Astrocyte of the spinal cord (primary cell): ENCODE results near the gene CUBN.

Experiments used
- DNase-seq: peaks from one replicate; pipeline ENCODE4 v3.0.0; 2011; ENCODE audit warnings: low read depth, low spot score
- H3K4me3 ChIP-seq: 2 replicates; pipeline ENCODE4 v1.5.1; 2011; ENCODE audit warnings: low read depth, mild to moderate bottlenecking, low read length, moderate library complexity
- in situ Hi-C: cut with HindIII; loops from 2 replicates; pipeline ENCODE4 v1.10.0; 2017; ENCODE audit warnings: low sequenced_read_pairs
- TF ChIP-seq, protein P1 (sequence below): IDR thresholded peaks from 2 replicates; pipeline ENCODE4 v1.5.1; 2012; ENCODE audit warnings: low read depth, mild to moderate bottlenecking, low read length, inconsistent platforms

CUBN gene

DNA sequence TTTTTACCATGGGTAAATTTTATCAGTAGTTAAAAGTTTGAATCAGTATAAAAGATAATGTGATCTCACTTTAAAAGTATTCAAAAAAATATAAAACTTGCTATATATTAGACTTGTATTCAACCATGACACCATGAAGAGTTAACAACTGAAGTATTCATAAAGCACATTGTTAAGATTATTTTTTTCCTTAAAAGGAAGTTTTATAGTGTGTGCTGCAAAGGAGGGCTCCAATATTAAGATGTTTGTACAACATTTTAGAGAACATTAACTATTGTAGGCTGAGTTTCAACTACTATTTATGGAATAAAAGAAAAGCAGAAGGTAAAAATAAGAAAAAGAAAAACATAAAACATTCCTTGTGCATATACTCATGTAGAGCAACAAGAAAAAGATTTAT is 24.5 kb upstream of the CUBN start:
- no peak for DNase-seq
- TF ChIP-seq, protein P1, sequence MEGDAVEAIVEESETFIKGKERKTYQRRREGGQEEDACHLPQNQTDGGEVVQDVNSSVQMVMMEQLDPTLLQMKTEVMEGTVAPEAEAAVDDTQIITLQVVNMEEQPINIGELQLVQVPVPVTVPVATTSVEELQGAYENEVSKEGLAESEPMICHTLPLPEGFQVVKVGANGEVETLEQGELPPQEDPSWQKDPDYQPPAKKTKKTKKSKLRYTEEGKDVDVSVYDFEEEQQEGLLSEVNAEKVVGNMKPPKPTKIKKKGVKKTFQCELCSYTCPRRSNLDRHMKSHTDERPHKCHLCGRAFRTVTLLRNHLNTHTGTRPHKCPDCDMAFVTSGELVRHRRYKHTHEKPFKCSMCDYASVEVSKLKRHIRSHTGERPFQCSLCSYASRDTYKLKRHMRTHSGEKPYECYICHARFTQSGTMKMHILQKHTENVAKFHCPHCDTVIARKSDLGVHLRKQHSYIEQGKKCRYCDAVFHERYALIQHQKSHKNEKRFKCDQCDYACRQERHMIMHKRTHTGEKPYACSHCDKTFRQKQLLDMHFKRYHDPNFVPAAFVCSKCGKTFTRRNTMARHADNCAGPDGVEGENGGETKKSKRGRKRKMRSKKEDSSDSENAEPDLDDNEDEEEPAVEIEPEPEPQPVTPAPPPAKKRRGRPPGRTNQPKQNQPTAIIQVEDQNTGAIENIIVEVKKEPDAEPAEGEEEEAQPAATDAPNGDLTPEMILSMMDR: no peak
- no peak overlapping the region for H3K4me3 ChIP-seq
- in situ Hi-C loops: no loop called here

DNA sequence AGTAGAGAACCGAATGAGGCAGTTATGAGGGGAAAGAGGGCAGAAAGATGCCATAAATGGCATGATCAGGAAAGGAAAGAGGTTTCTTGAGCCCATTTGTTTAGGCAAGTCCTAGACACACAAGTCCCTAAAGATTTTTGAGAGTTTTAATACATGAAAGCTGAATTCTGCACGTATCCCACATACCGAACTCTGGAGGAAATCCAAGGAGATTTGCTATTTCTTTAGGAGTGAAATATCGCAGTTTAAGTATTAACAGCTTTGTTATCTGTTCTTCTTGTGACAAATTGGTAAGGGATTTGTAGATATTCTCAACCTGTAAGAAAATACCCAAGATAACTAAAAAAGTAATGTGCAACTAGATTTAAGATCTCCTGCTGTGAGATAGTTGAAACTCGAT is 23.7 kb upstream of the CUBN start:
- DNase-seq: no peak
- H3K4me3 ChIP-seq: no peak overlapping the region
- in situ Hi-C loops: no loop called here
- TF ChIP-seq, protein P1: no peak

DNA sequence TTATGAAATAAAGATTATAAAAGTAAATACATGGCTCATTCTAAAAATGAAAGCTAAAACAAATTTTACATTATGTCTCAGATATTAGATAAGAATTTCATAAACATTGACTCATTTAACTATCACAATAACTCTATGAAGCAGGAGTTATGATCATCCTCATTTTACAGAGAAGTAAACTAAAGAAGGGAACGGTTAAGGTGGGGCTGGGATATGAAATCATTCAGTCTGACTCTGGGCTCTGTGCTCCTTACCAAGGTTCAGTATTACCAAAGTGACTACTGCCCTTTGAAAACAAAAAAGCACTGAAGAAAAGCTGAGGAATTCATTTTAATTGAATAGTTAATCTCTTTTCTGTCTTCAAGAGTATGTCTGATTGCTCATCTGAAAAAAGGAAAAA is 22.1 kb upstream of the CUBN start:
- no peak for DNase-seq
- H3K4me3 ChIP-seq: no peak overlapping the region
- in situ Hi-C loops: no loop called here
- TF ChIP-seq, protein P1: no peak

DNA sequence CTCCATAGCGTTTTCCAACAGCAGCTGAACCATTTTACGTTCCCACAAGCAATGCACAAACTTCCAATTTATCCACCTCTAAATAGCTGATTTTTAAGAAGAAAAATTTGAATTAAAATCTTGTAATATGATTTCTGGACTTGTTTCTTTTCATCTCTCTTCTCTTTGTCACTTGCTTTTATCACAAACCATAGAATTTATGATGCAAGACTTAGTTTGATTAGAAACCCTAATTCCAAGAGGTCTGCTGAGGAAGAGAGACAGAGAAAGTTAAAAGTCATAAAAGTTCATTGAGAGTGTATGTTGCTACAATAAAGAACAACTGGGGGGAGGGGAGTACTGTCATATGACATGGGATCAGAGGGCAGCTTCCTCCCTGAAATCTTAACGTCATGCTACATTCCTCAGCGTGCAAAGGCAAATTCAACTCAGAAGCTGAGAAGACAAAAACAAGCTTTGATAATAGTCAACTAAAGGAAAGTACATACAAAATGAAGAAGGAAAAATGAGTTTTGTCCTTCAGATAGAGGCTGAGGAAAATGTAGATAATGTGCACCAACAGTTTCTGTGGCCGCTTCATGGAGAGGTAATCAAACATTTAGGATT is 18.4 kb upstream of the CUBN start:
- TF ChIP-seq, protein P1: no peak
- DNase-seq: peak; percentile 48
- in situ Hi-C loops: no loop called here
- no peak overlapping the region for H3K4me3 ChIP-seq

DNA sequence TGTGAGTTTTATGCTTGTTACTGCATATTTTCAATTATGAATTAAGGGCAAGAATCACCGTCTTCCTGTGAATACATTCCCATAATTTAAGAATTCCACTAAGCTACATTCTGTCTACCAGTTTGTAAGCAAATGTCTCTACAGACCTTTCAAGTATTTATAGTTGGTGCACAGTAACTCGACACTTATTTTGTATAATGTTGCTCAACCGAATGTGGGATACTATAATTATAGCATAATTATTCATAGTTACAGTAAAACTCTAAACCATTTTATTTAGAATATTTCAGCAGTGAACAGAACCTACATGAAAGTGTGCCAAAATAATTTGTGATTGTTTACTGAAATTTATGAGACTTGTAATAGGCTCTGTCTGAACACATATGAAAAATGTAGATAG is 17.3 kb upstream of the CUBN start:
- H3K4me3 ChIP-seq: no peak overlapping the region
- DNase-seq: no peak
- in situ Hi-C loops: no loop called here
- TF ChIP-seq, protein P1: no peak

DNA sequence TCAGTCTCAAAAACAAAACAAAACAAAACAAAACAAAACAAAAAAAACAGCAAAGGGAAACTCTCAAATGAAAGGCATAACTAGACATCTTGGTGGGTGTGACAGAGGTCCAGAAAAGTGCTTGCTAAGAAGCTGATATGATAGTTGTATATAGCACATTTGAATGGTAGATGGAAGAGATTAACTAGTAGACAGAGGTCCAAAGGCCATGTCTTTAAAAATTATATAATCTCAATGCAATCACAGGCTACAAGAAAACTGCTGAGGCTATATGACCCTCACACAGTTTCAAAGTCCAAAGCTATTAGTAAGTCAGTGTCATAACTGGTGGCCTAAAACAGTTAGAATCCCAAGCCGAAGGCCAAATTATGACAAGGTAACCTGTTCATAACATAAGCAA is 15.6 kb upstream of the CUBN start:
- in situ Hi-C loops: no loop called here
- DNase-seq: no peak
- no peak overlapping the region for H3K4me3 ChIP-seq
- TF ChIP-seq, protein P1: no peak

DNA sequence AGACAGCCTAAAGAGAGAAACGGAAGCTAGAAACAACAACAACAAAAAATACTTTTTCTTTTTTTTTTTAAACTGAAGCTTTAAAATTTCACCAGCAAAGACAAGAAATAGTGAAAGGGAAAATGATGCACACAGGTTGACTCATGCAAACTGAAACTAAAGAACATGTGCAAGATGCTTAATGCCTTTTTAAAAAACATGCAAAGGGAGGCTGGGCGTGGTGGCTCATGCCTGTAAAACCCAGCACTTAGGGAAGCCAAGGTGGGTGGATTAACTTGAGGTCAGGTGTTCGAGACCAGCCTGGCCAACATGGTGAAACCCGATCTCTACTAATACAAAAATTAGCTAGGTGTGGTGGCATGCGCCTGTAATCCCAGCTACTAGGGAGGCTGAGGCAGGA is 15.1 kb upstream of the CUBN start:
- in situ Hi-C loops: no loop called here

More for the DNA sequence above, 15.1 kb upstream of the CUBN start:
- DNase-seq: peak; percentile 24
- no peak overlapping the region for H3K4me3 ChIP-seq
- TF ChIP-seq, protein P1: no peak
